HEK293 (cell line): Measurements from ENCODE around the gene NHEJ1.

Experiments used
- FEZF1 ChIP-seq: fragments of 450-650 bp; formaldehyde crosslinking; IDR thresholded peaks from 2 replicates; pipeline ENCODE4 v1.5.1; 2016; ENCODE audit warnings: missing biosample characterization, missing genetic modification characterization
- PRDM1 ChIP-seq: fragments of 450-650 bp; formaldehyde crosslinking; IDR thresholded peaks from 2 replicates; pipeline ENCODE4; 2016; ENCODE audit warnings: missing biosample characterization, missing genetic modification characterization
- PRDM4 ChIP-seq: fragments of 450-650 bp; formaldehyde crosslinking; IDR thresholded peaks from 2 replicates; pipeline ENCODE4 v1.5.1; 2017; ENCODE audit warnings: missing biosample characterization, missing genetic modification characterization
- SCRT2 ChIP-seq: fragments of 450-650 bp; formaldehyde crosslinking; IDR thresholded peaks from 2 replicates; pipeline ENCODE4 v1.5.1; 2016; ENCODE audit warnings: missing biosample characterization, missing genetic modification characterization
- ZBTB48 ChIP-seq: fragments of 450-650 bp; formaldehyde crosslinking; IDR thresholded peaks from 2 replicates; pipeline ENCODE4 v1.5.1; 2016; ENCODE audit warnings: missing biosample characterization, missing genetic modification characterization
- ZNF121 ChIP-seq: fragments of 450-650 bp; formaldehyde crosslinking; IDR thresholded peaks from 2 replicates; pipeline ENCODE4 v1.5.1; 2016; ENCODE audit warnings: missing biosample characterization, missing genetic modification characterization
- ZNF155 ChIP-seq: fragments of 450-650 bp; formaldehyde crosslinking; IDR thresholded peaks from 2 replicates; pipeline ENCODE4 v1.5.1; 2016; ENCODE audit warnings: missing biosample characterization, missing genetic modification characterization
- ZNF169 ChIP-seq: fragments of 450-650 bp; formaldehyde crosslinking; IDR thresholded peaks from 2 replicates; pipeline ENCODE4 v1.5.1; 2016; ENCODE audit warnings: missing biosample characterization, missing genetic modification characterization
- ZNF19 ChIP-seq: fragments of 450-650 bp; formaldehyde crosslinking; IDR thresholded peaks from 2 replicates; pipeline ENCODE4; 2016; ENCODE audit warnings: missing biosample characterization, missing genetic modification characterization, low read depth
- ZNF280C ChIP-seq: fragments of 450-650 bp; formaldehyde crosslinking; IDR thresholded peaks from 2 replicates; pipeline ENCODE4 v1.5.1; 2016; ENCODE audit warnings: missing biosample characterization, missing genetic modification characterization
- ZNF350 ChIP-seq: fragments of 450-650 bp; formaldehyde crosslinking; IDR thresholded peaks from 2 replicates; pipeline ENCODE4 v1.5.0; 2017; ENCODE audit warnings: missing biosample characterization, mild to moderate bottlenecking, missing genetic modification characterization
- ZNF354C ChIP-seq: fragments of 450-650 bp; formaldehyde crosslinking; IDR thresholded peaks from 2 replicates; pipeline ENCODE4 v1.5.1; 2016; ENCODE audit warnings: missing biosample characterization, missing genetic modification characterization, low read depth, borderline replicate concordance
- ZNF433 ChIP-seq: fragments of 450-650 bp; formaldehyde crosslinking; IDR thresholded peaks from 2 replicates; pipeline ENCODE4 v1.5.1; 2016; ENCODE audit warnings: missing biosample characterization, missing genetic modification characterization, low read depth
- ZNF530 ChIP-seq: fragments of 450-650 bp; formaldehyde crosslinking; IDR thresholded peaks from 2 replicates; pipeline ENCODE4 v1.5.1; 2016; ENCODE audit warnings: low read depth, missing biosample characterization, missing genetic modification characterization
- ZNF561 ChIP-seq: fragments of 450-650 bp; IDR thresholded peaks from 2 replicates; pipeline ENCODE4 v1.5.1; 2018; ENCODE audit warnings: missing biosample characterization, missing genetic modification characterization, borderline replicate concordance
- ZNF600 ChIP-seq: fragments of 450-650 bp; formaldehyde crosslinking; IDR thresholded peaks from 2 replicates; pipeline ENCODE4 v1.5.1; 2016; ENCODE audit warnings: missing biosample characterization, missing genetic modification characterization
- ZSCAN4 ChIP-seq: fragments of 450-650 bp; formaldehyde crosslinking; IDR thresholded peaks from 2 replicates; pipeline ENCODE4 v1.5.1; 2017; ENCODE audit warnings: missing biosample characterization, missing genetic modification characterization
- ZSCAN5A ChIP-seq: fragments of 450-650 bp; formaldehyde crosslinking; IDR thresholded peaks from 2 replicates; pipeline ENCODE4 v1.5.1; 2016; ENCODE audit warnings: missing biosample characterization, missing genetic modification characterization

Gene NHEJ1

GRCh38 chr2:219177552-219178376 lies 17.1 kb upstream of the NHEJ1 start, which contains the start of gene RETREG2 (continued):
- TF ChIP-seq PRDM4 (tag by site-specific recombination) (no peak), ZBTB48 (tag by site-specific recombination) (no peak; the same call in 1 of the 2 replicates), ZNF280C (tag by site-specific recombination) (no peak), ZNF19 (tag by site-specific recombination) (no peak), ZNF530 (tag by site-specific recombination) (no peak), ZNF561 (no peak), ZNF169 (tag by site-specific recombination) (no peak), SCRT2 (tag by site-specific recombination) (no peak), ZNF354C (tag by site-specific recombination) (no peak), ZNF600 (tag by site-specific recombination) (peak; percentile 96), ZNF155 (tag by site-specific recombination) (no peak), FEZF1 (tag by site-specific recombination) (no peak), ZNF350 (tag by site-specific recombination) (no peak), ZSCAN4 (tag by site-specific recombination) (no peak), PRDM1 (peak; percentile 7; the same call in 1 of the 2 replicates), ZSCAN5A (tag by site-specific recombination) (no peak), ZNF121 (no peak), ZNF433 (tag by site-specific recombination) (no peak)
